GM23248 (cell line): ENCODE results near the gene ASB3.

Experiments
- EZH2 ChIP-seq: fragments of 200-600 bp; sonication (generic); IDR thresholded peaks from 2 replicates; pipeline ENCODE4 v1.6.1; 2018; ENCODE audit warnings: antibody characterized with exemption, mild to moderate bottlenecking; ENCODE audit not compliant: insufficient read depth, poor library complexity, severe bottlenecking
- EZH2phosphoT487 ChIP-seq: fragments of 200-600 bp; sonication (generic); IDR thresholded peaks from 2 replicates; pipeline ENCODE4 v1.6.1; 2018; ENCODE audit warnings: antibody characterized with exemption, moderate library complexity, mild to moderate bottlenecking, low read depth; ENCODE audit not compliant: insufficient read depth

DNA sequence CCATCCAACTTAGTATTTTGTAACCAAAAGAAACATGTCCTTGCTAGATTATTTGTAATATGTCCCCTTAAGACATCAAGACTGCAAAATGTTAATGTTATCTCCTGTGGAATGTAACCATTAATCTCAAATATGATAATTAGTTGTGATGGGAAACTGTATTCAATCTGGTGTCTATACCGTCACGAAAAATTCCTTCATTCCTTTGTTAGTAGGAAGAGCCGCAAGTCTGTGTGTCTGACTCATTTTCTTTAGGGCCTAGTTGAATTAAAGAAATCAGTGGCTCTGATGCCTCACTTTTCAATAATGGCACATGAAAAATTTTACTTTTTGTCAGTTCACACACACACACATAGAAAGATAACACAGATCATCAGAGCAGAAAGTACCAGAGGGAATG lies 146.3 kb downstream of the ASB3 start:
- TF ChIP-seq EZH2phosphoT487 (no peak), EZH2 (no peak)
